Ishikawa (cell line): Measurements from ENCODE around the gene FAM8A1.

Experiments
- CEBPB ChIP-seq: IDR thresholded peaks from 2 replicates; pipeline ENCODE4 v1.6.1; 2012
- CREB1 ChIP-seq: IDR thresholded peaks from 2 replicates; pipeline ENCODE4 v1.6.1; 2012; ENCODE audit warnings: low read depth
- EP300 ChIP-seq: IDR thresholded peaks from 2 replicates; pipeline ENCODE4 v1.6.1; 2012; ENCODE audit warnings: borderline replicate concordance
- MAX ChIP-seq: IDR thresholded peaks from 2 replicates; pipeline ENCODE4 v1.6.1; 2012
- RAD21 ChIP-seq: IDR thresholded peaks from 2 replicates; pipeline ENCODE4 v1.6.1; 2012; ENCODE audit warnings: low read depth
- REST ChIP-seq: IDR thresholded peaks from 2 replicates; pipeline ENCODE4 v1.6.1; 2012; ENCODE audit warnings: low read depth, mild to moderate bottlenecking
- TAF1 ChIP-seq: IDR thresholded peaks from 2 replicates; pipeline ENCODE4 v1.6.1; 2012; ENCODE audit warnings: low read depth, mild to moderate bottlenecking
- TCF12 ChIP-seq: IDR thresholded peaks from 2 replicates; pipeline ENCODE4 v1.6.1; 2012; ENCODE audit warnings: low read depth
- YY1 ChIP-seq: IDR thresholded peaks from 2 replicates; pipeline ENCODE4 v1.6.1; 2012; ENCODE audit warnings: low read depth
- ZBTB7A ChIP-seq: IDR thresholded peaks from 2 replicates; pipeline ENCODE4 v1.6.1; 2012; ENCODE audit warnings: low read depth

GRCh38 chr6:17600527-17601385 is 654 bp downstream of the FAM8A1 start:
- TF ChIP-seq RAD21 (no peak), TAF1 (no peak; the same call in 1 of the 2 replicates), EP300 (no peak), REST (0 out of 2 replicates have a peak, but pooled peaks have one; percentile 6), CEBPB (no peak), YY1 (no peak), ZBTB7A (no peak; the same call in 1 of the 2 replicates), CREB1 (no peak), MAX (peak; percentile 61; the same call in 1 of the 2 replicates), TCF12 (no peak)
